ENCODE measurements around the gene CELF4. TPM values are rescaled to one million over a fixed set of nuclear protein-coding genes. Genes with fewer than 3 reads are reported as not detected.

Gene CELF4
- total and polyA plus RNA-seq, 2 donors (not counting 3 experiments of a cell fraction or from before 2014, with no cell fraction given): not detected

DNA sequence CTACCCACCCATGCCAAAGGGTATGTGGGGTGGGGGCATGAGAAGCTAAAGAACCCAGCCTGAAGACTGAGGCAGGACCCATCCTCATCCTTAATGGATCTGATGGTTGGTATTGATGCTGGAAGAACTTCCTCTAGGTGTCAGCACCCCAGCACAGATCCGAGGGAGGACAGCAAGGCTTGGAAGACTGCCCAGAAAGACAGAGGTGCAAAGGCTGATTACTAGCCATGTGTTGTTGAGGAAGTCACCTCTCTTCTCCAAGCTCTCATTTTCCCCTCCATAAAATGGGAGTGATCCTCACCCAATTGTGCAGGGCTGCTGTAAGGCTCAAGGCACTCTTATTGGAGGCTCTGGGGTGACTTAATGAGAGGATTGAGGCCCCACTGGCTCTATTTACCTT lies 256.5 kb downstream of the CELF4 start:
- H2AFZ ChIP-seq (ENCODE audit: low read depth, low read length): no peak overlapping the region
- intact Hi-C loops (cut with micrococcal nuclease): no loop called here
- no peaks in the 10 kb centered on the region for H3K79me2 ChIP-seq (ENCODE audit: control insufficient read depth, insufficient read depth, low read length)
- dilution Hi-C loops (cut with MboI; ENCODE audit: extremely low pct_ligation_motif_present, low sequenced_read_pairs): no loop called here
- no peaks in the 10 kb centered on the region for H3K36me3 ChIP-seq (ENCODE audit: control insufficient read depth in 2 of 2, extremely low read depth in 1 of 2, insufficient read depth in 2 of 2, low read length in 2 of 2)
- H3K9me1 ChIP-seq (replicated peaks; ENCODE audit: control insufficient read depth, extremely low read depth, insufficient read depth, low read length): no peaks in the 10 kb centered on the region
- H3K27me3 ChIP-seq (ENCODE audit: control insufficient read depth in 2 of 2, insufficient read depth in 2 of 2, low read length in 2 of 2): no peaks in the 10 kb centered on the region
- no peak overlapping the region for H3K9ac ChIP-seq (replicated peaks; ENCODE audit: extremely low read depth, insufficient read depth, low read length)
- no TSS peak for BruUV-seq (replicated peaks)
- CTCF ChIA-PET: no interaction called here
- no peak overlapping the region for H3K27ac ChIP-seq (ENCODE audit: insufficient read depth, low read depth, low read length)
- no peaks in the 10 kb centered on the region for H3K4me1 ChIP-seq (ENCODE audit: control insufficient read depth, extremely low read depth, insufficient read depth, low read length)
- no peaks in the 10 kb centered on the region for H4K20me1 ChIP-seq (replicated peaks; ENCODE audit: control insufficient read depth, extremely low read depth, insufficient read depth, low read length)
- H3K4me3 ChIP-seq (replicated peaks in 1 of 3; ENCODE audit: insufficient read depth in 1 of 3, low read depth in 1 of 3, low read length in 3 of 3): no peak overlapping the region
- POLR2A ChIA-PET: no interaction called here
- no peaks in the 10 kb centered on the region for H3K9me3 ChIP-seq (replicated peaks; ENCODE audit: control insufficient read depth, insufficient read depth, low read length)
- no peak for TF ChIP-seq EZH2 (IDR thresholded peaks at IDR 0.05; ENCODE audit: borderline replicate concordance, low read depth, low read length, severe bottlenecking)
- TF ChIP-seq FOS (IDR thresholded peaks at IDR 0.05; ENCODE audit: borderline replicate concordance, insufficient read depth, low read length): no peak
- TF ChIP-seq POLR2A (IDR thresholded peaks at IDR 0.05; ENCODE audit: low read depth, low read length): no peak
- TF ChIP-seq, protein P1, sequence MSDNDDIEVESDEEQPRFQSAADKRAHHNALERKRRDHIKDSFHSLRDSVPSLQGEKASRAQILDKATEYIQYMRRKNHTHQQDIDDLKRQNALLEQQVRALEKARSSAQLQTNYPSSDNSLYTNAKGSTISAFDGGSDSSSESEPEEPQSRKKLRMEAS (IDR thresholded peaks at IDR 0.05; ENCODE audit: insufficient read depth, insufficient read length): no peak
- TF ChIP-seq, protein P2, sequence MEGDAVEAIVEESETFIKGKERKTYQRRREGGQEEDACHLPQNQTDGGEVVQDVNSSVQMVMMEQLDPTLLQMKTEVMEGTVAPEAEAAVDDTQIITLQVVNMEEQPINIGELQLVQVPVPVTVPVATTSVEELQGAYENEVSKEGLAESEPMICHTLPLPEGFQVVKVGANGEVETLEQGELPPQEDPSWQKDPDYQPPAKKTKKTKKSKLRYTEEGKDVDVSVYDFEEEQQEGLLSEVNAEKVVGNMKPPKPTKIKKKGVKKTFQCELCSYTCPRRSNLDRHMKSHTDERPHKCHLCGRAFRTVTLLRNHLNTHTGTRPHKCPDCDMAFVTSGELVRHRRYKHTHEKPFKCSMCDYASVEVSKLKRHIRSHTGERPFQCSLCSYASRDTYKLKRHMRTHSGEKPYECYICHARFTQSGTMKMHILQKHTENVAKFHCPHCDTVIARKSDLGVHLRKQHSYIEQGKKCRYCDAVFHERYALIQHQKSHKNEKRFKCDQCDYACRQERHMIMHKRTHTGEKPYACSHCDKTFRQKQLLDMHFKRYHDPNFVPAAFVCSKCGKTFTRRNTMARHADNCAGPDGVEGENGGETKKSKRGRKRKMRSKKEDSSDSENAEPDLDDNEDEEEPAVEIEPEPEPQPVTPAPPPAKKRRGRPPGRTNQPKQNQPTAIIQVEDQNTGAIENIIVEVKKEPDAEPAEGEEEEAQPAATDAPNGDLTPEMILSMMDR (IDR thresholded peaks at IDR 0.05; ENCODE audit: extremely low read depth in 1 of 2, insufficient read depth in 1 of 2, low read depth in 1 of 2, low read length in 2 of 2): no peak
- no peak for TF ChIP-seq GATA2 (IDR thresholded peaks at IDR 0.05; ENCODE audit: insufficient read depth, insufficient read length, low read depth, low read length)
- TF ChIP-seq MYC (IDR thresholded peaks at IDR 0.05; ENCODE audit: low read depth, low read length): no peak
- TF ChIP-seq JUN (IDR thresholded peaks at IDR 0.05; ENCODE audit: borderline replicate concordance, insufficient read depth, insufficient read length, low read depth): no peak
- no peak for TF ChIP-seq POLR2AphosphoS5 (IDR thresholded peaks at IDR 0.05; ENCODE audit: insufficient read depth, low read depth, low read length)
- no peak for DNase-seq (ENCODE audit: low read depth, low spot score)
- no peak overlapping the region for H3K4me2 ChIP-seq (ENCODE audit: insufficient read depth, low read length)
- no peak for FAIRE-seq
